Measurements from ENCODE around the gene SLC22A13.
"Not testable (repeated sequence)": the region's sequence is repeated elsewhere in the genome, so short reads cannot be mapped to it uniquely, and the experiment has no call there.

Gene SLC22A13

GRCh38 chr3:38232701-38233100, 32.9 kb upstream of the SLC22A13 start:
- peaks cover 82% of the 10 kb centered on the region for H3K36me3 ChIP-seq (replicated peaks; ENCODE audit: low read depth, low read length)
- H3K4me1 ChIP-seq (ENCODE audit: low read length): peaks cover 60% of the 10 kb centered on the region
- H3K4me2 ChIP-seq (ENCODE audit: low read length): peak overlapping the region; percentile 57

GRCh38 chr3:38235466-38235865, 30.1 kb upstream of the SLC22A13 start:
- H3K27ac ChIP-seq (ENCODE audit: low read length): peak overlapping the region; percentile 48
- H3K4me3 ChIP-seq (ENCODE audit: low read length): no peak overlapping the region
- no peak overlapping the region for H2AFZ ChIP-seq (ENCODE audit: low read depth, low read length)
- peaks cover 13% of the 10 kb centered on the region; the same call in 1 of the 2 replicates for H3K9me3 ChIP-seq (ENCODE audit: insufficient read depth, low read length)
- no peaks in the 10 kb centered on the region for H4K20me1 ChIP-seq (ENCODE audit: insufficient read depth, low read length)
- peak overlapping the region; percentile 55 for H3K4me2 ChIP-seq (ENCODE audit: low read length)
- peaks cover 55% of the 10 kb centered on the region for H3K4me1 ChIP-seq (ENCODE audit: low read length)
- no peak for TF ChIP-seq CTCF (IDR thresholded peaks at IDR 0.05; ENCODE audit: low read depth, low read length)
- no peak for TF ChIP-seq EZH2phosphoT487 (IDR thresholded peaks at IDR 0.05; ENCODE audit: low read depth)
- H3K79me2 ChIP-seq (ENCODE audit: low read length): no peaks in the 10 kb centered on the region; the same call in 1 of the 2 replicates
- no peaks in the 10 kb centered on the region for H3K27me3 ChIP-seq (ENCODE audit: low read depth, low read length)
- H3K9ac ChIP-seq (ENCODE audit: low read length): no peak overlapping the region
- H3K36me3 ChIP-seq (replicated peaks; ENCODE audit: low read depth, low read length): peaks cover 88% of the 10 kb centered on the region

More at GRCh38 chr3:38232701-38233100, 32.9 kb upstream of the SLC22A13 start:
- H4K20me1 ChIP-seq (ENCODE audit: insufficient read depth, low read length): no peaks in the 10 kb centered on the region
- H3K9me3 ChIP-seq (ENCODE audit: insufficient read depth, low read length): peaks cover 5% of the 10 kb centered on the region; the same call in 1 of the 2 replicates
- H3K27me3 ChIP-seq (ENCODE audit: low read depth, low read length): no peaks in the 10 kb centered on the region
- H3K79me2 ChIP-seq (ENCODE audit: low read length): no peaks in the 10 kb centered on the region; the same call in 1 of the 2 replicates
- no peak for TF ChIP-seq CTCF (IDR thresholded peaks at IDR 0.05; ENCODE audit: low read depth, low read length)
- no peak for TF ChIP-seq EZH2phosphoT487 (IDR thresholded peaks at IDR 0.05; ENCODE audit: low read depth)
- H3K27ac ChIP-seq (ENCODE audit: low read length): peak overlapping the region; percentile 83
- H2AFZ ChIP-seq (ENCODE audit: low read depth, low read length): no peak overlapping the region
- H3K4me3 ChIP-seq (ENCODE audit: low read length): peak overlapping the region; percentile 16
- H3K9ac ChIP-seq (ENCODE audit: low read length): peak overlapping the region; percentile 10; the same call in 1 of the 2 replicates

- Histone ChIP-seq H3K4me2 (ENCODE audit: low read length) (no peak overlapping the region), H3K9me3 (ENCODE audit: insufficient read depth, low read length) (peaks cover 13% of the 10 kb centered on the region; the same call in 1 of the 2 replicates), H2AFZ (ENCODE audit: low read depth, low read length) (no peak overlapping the region), H3K27ac (ENCODE audit: low read length) (no peak overlapping the region), H3K4me3 (ENCODE audit: low read length) (no peak overlapping the region), H3K9ac (ENCODE audit: low read length) (no peak overlapping the region), H3K27me3 (ENCODE audit: low read depth, low read length) (no peaks in the 10 kb centered on the region), H3K4me1 (ENCODE audit: low read length) (peaks cover 36% of the 10 kb centered on the region), H3K79me2 (ENCODE audit: low read length) (no peaks in the 10 kb centered on the region; the same call in 1 of the 2 replicates), H3K36me3 (replicated peaks; ENCODE audit: low read depth, low read length) (peaks cover 72% of the 10 kb centered on the region), H4K20me1 (ENCODE audit: insufficient read depth, low read length) (no peaks in the 10 kb centered on the region)
- no peak for TF ChIP-seq EZH2phosphoT487 (IDR thresholded peaks at IDR 0.05; ENCODE audit: low read depth)
- no peak for TF ChIP-seq CTCF (IDR thresholded peaks at IDR 0.05; ENCODE audit: low read depth, low read length)
Measured at GRCh38 chr3:38238416-38239008, 27.1 kb upstream of the SLC22A13 start.

- H3K27me3 ChIP-seq (ENCODE audit: low read depth, low read length); H3K4me3 ChIP-seq (ENCODE audit: low read length); H2AFZ ChIP-seq (ENCODE audit: low read depth, low read length); H3K4me2 ChIP-seq (ENCODE audit: low read length); H3K9me3 ChIP-seq (ENCODE audit: insufficient read depth, low read length); H4K20me1 ChIP-seq (ENCODE audit: insufficient read depth, low read length); H3K27ac ChIP-seq (ENCODE audit: low read length); H3K79me2 ChIP-seq (ENCODE audit: low read length); H3K9ac ChIP-seq (ENCODE audit: low read length); H3K4me1 ChIP-seq (ENCODE audit: low read length): not testable (repeated sequence)
- peaks cover 60% of the 10 kb centered on the region for H3K36me3 ChIP-seq (replicated peaks; ENCODE audit: low read depth, low read length)
Measured at GRCh38 chr3:38242812-38243211, 22.8 kb upstream of the SLC22A13 start.

Data from OCI-LY3 (cell line).